Measurements from ENCODE around the gene UBN2.

The UBN2 gene

DNA sequence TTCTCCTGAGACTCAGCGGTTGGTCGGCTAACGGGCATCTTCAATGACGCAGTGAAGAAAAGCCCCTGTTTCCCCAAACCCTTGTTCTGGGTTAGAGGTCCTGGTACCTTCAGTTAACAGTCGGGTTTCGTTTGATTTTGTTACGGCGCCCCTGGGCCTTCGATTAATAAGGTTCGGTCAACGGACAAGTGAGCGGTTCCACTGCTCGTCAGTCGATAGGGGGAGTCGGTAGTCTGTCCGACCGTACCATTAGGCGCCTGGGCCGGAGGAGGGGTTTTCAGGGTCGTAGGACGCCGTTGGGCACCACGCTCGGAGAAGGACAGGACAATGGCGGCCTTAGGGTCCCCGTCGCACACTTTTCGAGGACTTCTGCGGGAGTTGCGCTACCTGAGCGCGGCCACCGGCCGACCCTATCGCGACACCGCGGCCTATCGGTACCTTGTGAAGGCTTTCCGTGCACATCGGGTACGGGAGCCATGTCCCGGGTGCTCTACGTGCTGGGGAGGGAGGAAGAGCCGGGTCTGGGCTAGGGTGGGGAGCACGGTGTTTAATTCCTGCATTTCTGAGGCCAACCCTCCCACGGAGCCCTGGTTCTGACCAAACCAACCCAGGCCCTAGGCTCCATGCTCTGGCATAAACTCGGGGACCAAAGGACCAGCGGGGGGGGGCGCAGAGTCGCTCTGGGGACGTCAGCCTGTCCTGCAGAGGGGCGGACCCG is 110.2 kb downstream of the UBN2 start, which contains the start of gene FMC1:
Gene FMC1, plus strand, starts transcription at position 280 of the 718 bp plus-strand sequence. Its CDS starts 48 bp downstream, at position 328.
- Histone ChIP-seq H3K4me1 (peaks cover 0 to 13% (median 12%) of the 10 kb centered on the region in 4 donors), H3K27me3 (no peaks in the 10 kb centered on the region), H3K36me3 (peaks cover 2 to 8% (median 5%) of the 10 kb centered on the region in 3 donors), H3K27ac (peak within 1 kb of the TSS; percentile 99 to 100), H3K4me3 (peak within 1 kb of the TSS; percentile 72 to 88), H3K9me3 (peaks cover 0 to 4% (median 0%) of the 10 kb centered on the region in 3 donors)
- TF ChIP-seq, protein P1, sequence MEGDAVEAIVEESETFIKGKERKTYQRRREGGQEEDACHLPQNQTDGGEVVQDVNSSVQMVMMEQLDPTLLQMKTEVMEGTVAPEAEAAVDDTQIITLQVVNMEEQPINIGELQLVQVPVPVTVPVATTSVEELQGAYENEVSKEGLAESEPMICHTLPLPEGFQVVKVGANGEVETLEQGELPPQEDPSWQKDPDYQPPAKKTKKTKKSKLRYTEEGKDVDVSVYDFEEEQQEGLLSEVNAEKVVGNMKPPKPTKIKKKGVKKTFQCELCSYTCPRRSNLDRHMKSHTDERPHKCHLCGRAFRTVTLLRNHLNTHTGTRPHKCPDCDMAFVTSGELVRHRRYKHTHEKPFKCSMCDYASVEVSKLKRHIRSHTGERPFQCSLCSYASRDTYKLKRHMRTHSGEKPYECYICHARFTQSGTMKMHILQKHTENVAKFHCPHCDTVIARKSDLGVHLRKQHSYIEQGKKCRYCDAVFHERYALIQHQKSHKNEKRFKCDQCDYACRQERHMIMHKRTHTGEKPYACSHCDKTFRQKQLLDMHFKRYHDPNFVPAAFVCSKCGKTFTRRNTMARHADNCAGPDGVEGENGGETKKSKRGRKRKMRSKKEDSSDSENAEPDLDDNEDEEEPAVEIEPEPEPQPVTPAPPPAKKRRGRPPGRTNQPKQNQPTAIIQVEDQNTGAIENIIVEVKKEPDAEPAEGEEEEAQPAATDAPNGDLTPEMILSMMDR (IDR thresholded peaks at IDR 0.05) = peak; percentile 38 to 52
- peak; percentile 95 to 97 for DNase-seq
- intact Hi-C loops (cut with DNase I; ENCODE audit: low total_unique reads) = loop anchor here (2.0 kb wide), 1 partner anchor 18 kb away; the partner anchor contains the start of gene LUC7L2

DNA sequence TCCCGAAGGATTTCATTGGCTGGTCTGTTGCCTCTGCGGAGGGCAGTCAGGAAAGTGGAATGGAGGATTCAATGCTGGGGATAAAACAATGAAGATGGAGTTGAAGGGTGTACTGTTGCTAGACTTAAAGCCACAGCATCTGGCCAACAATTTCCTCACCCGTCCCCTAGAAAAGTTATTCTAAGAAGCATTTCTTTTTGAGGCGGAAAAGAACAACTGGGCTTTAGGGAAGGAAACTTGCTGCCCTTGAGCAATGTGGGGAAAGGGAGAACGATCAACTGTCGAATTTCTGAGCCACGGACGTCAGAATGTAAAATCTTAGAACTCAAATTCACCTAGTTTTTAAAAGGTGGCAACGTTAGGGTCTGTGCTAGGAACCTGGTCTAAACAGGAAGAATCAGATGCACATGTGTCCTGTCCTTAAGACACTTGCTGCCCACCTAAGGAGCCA is 110.8 kb downstream of the UBN2 start:
- intact Hi-C loops (cut with DNase I; ENCODE audit: low total_unique reads) = loop anchor here (2.0 kb wide), 1 partner anchor 17 kb away; the partner anchor contains the start of gene LUC7L2
- no peak for DNase-seq
- TF ChIP-seq, protein P1 (IDR thresholded peaks at IDR 0.05) = no peak
- Histone ChIP-seq H3K4me1 (peaks cover 0 to 13% (median 12%) of the 10 kb centered on the region in 4 donors), H3K4me3 (peak overlapping the region; percentile 72 to 88), H3K36me3 (peaks cover 8 to 14% (median 8%) of the 10 kb centered on the region in 3 donors), H3K27ac (peak overlapping the region; percentile 99 to 100), H3K9me3 (peaks cover 0 to 4% (median 0%) of the 10 kb centered on the region in 3 donors), H3K27me3 (no peaks in the 10 kb centered on the region)

DNA sequence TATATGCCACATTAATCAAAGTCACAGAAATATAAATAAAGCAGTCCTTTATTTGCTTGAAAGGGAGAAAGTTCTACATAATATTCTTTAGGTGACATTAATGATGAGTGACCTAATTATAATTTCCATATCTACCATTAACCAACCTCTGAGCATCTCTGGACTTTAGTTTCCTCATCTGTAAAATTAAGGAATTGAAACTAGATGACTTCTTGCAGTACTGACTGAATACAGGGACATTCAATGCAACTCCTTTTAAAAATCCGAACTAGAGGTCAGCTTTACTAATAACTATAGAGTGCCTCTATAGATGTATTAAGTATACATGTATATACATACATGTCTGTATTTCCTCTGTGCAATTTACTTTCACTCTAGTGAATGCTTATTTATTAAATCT is 114.0 kb downstream of the UBN2 start:
- no peak for DNase-seq
- TF ChIP-seq, protein P1 (IDR thresholded peaks at IDR 0.05) = no peak
- peaks cover 0 to 13% (median 10%) of the 10 kb centered on the region in 4 donors for H3K4me1 ChIP-seq
- peaks cover 0 to under 1% (median 0%) of the 10 kb centered on the region in 3 donors for H3K9me3 ChIP-seq
- no peaks in the 10 kb centered on the region for H3K27me3 ChIP-seq
- no peak overlapping the region for H3K27ac ChIP-seq
- peaks cover 9 to 24% (median 18%) of the 10 kb centered on the region in 3 donors for H3K36me3 ChIP-seq
- intact Hi-C loops (cut with DNase I; ENCODE audit: low total_unique reads) = no loop called here
- H3K4me3 ChIP-seq = no peak overlapping the region

DNA sequence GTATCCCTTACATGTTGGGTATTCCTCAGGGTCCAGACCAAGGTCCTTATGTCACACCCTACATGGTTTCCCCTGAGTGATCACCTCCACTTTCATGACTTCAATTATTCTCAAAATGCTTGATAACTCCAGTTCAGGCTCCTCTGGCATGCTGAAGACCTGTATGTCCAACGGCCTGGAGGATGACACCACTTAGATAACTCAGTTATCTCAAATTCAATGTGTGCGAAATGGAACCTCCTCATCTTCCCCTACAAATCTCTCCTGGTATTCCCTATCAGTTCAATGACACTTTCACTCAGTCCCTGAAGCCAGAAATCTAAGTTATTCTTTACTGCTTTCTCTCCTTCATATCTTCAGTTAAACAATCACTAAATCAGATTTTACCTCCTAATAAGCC is 120.0 kb downstream of the UBN2 start:
- intact Hi-C loops (cut with DNase I; ENCODE audit: low total_unique reads) = no loop called here
- Histone ChIP-seq H3K27me3 (no peaks in the 10 kb centered on the region), H3K9me3 (no peaks in the 10 kb centered on the region), H3K36me3 (peaks cover 9 to 28% (median 15%) of the 10 kb centered on the region in 3 donors), H3K27ac (no peak overlapping the region), H3K4me1 (no peaks in the 10 kb centered on the region), H3K4me3 (no peak overlapping the region)
- DNase-seq = no peak
- TF ChIP-seq, protein P1 (IDR thresholded peaks at IDR 0.05) = no peak

DNA sequence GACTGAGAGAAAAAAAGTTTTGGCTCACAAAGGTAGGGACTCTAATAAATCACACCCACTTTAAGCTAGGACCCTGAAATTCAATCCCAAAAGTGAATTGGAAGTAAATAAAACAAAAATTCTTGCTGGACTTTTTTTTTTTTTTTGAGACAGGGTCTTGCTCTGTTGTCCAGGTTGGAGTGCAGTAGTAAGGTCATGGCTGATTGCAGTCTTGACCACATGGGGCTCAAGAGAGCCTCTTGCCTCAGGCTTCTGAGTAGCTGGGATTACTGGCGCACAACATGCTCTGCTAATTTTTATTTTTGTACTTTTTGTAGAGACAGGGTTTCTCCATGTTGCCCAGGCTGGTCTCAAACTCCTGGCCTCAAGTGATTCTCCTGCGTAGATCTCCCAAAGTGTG is 123.7 kb downstream of the UBN2 start:
- Histone ChIP-seq H3K27me3 (no peaks in the 10 kb centered on the region), H3K9me3 (no peaks in the 10 kb centered on the region), H3K4me3 (no peak overlapping the region), H3K36me3 (peaks cover 0 to 11% (median 0%) of the 10 kb centered on the region in 3 donors), H3K27ac (no peak overlapping the region), H3K4me1 (peaks cover 0 to 10% (median 5%) of the 10 kb centered on the region in 4 donors)
- TF ChIP-seq, protein P1 (IDR thresholded peaks at IDR 0.05) = no peak
- no peak for DNase-seq
- intact Hi-C loops (cut with DNase I; ENCODE audit: low total_unique reads) = no loop called here
